CD4-positive, alpha-beta memory T cell (primary cell): ENCODE results near the gene CCDC9. TPM values are rescaled to one million over a fixed set of nuclear protein-coding genes. Genes with fewer than 3 reads are reported as not detected.

ENCODE experiments used
- CTCF ChIA-PET: fragments of 350-600 bp; sonication (Branson Sonifier 250); formaldehyde crosslinking; loops from one replicate; lab custom pipeline; 2021; ENCODE audit warnings: inconsistent platforms; ENCODE audit not compliant: partially characterized antibody; lab: Charles Lee
- POLR2A ChIA-PET: fragments of 350-600 bp; sonication (Branson Sonifier 250); formaldehyde crosslinking; loops from one replicate; lab custom pipeline; 2021; ENCODE audit not compliant: partially characterized antibody; lab: Charles Lee
- DNase-seq, 5 donors: peaks; one replicate each; pipeline versions ENCODE4 v3.0.0 to v3.0.0-alpha.2; 2020 to 2022; ENCODE audit warnings: mixed read lengths in 1 of 5
- H3K27ac ChIP-seq: one replicate; pipeline ENCODE4 v1.7.0; 2013; ENCODE audit warnings: low read depth, low read length
- H3K27me3 ChIP-seq: 2 replicates; pipeline ENCODE4 v1.7.0; 2013; ENCODE audit warnings: mild to moderate bottlenecking, low read length, moderate library complexity; ENCODE audit not compliant: insufficient read depth
- H3K36me3 ChIP-seq: 2 replicates; pipeline ENCODE4 v1.7.0; 2013; ENCODE audit warnings: mild to moderate bottlenecking, low read length, moderate library complexity; ENCODE audit not compliant: insufficient read depth
- H3K4me1 ChIP-seq: 2 replicates; pipeline ENCODE4 v1.7.0; 2013; ENCODE audit warnings: mild to moderate bottlenecking, low read length, moderate library complexity; ENCODE audit not compliant: insufficient read depth
- H3K4me3 ChIP-seq, 2 donors: one replicate each; pipeline ENCODE4 v1.7.0; 2013; ENCODE audit warnings: low read length in 2 of 2, mild to moderate bottlenecking in 1 of 2
- H3K9me3 ChIP-seq, 2 donors: one replicate each; pipeline ENCODE4 v1.7.0; 2013; ENCODE audit warnings: low read length in 2 of 2, control low read depth in 1 of 2; ENCODE audit not compliant: control insufficient read depth in 1 of 2
- H3K27ac Mint-ChIP-seq, 7 donors: one replicate each; pipeline ENCODE4 v1.8.0; 2020 to 2021; ENCODE audit warnings: mixed read lengths in 7 of 7, mild to moderate bottlenecking in 6 of 7, inconsistent platforms in 3 of 7, moderate library complexity in 3 of 7
- H3K27me3 Mint-ChIP-seq, 2 donors: one replicate each; pipeline ENCODE4 v1.8.0; 2020 to 2021; ENCODE audit warnings: mixed read lengths in 2 of 2
- H3K36me3 Mint-ChIP-seq, 2 donors: one replicate each; pipeline ENCODE4 v1.8.0; 2020 to 2021; ENCODE audit warnings: mixed read lengths in 2 of 2, inconsistent platforms in 1 of 2, mild to moderate bottlenecking in 1 of 2
- H3K4me1 Mint-ChIP-seq, 4 donors: one replicate each; pipeline ENCODE4 v1.8.0; 2020 to 2021; ENCODE audit warnings: mixed read lengths in 4 of 4, mild to moderate bottlenecking in 1 of 4
- H3K4me3 Mint-ChIP-seq, 8 donors: one replicate each; pipeline ENCODE4 v1.8.0; 2020 to 2021; ENCODE audit warnings: mixed read lengths in 8 of 8, mild to moderate bottlenecking in 7 of 8, moderate library complexity in 6 of 8, inconsistent platforms in 3 of 8
- H3K9me3 Mint-ChIP-seq, 8 donors: one replicate each; pipeline ENCODE4 v1.8.0; 2020 to 2021; ENCODE audit warnings: mixed read lengths in 8 of 8, mild to moderate bottlenecking in 5 of 8, inconsistent platforms in 3 of 8, moderate library complexity in 1 of 8
- intact Hi-C: fragments of 100-400 bp; cut with micrococcal nuclease; formaldehyde crosslinking; loops from one replicate; pipeline ENCODE4 v1.15.1; 2023
- polyA plus RNA-seq, 2 donors: library from polyadenylated mRNA; unstranded; fragments of 300-500 nt; fragmentation: Illumina TruSeq; gene quantifications; one replicate each; pipeline ENCODE4 v1.2.3, GENCODE V29; 2021
- total RNA-seq, 2 experiments: library from RNA; stranded (reverse); gene quantifications; one replicate each; pipeline ENCODE4 v1.2.3, GENCODE V29; 2021

The CCDC9 gene
- total and polyA plus RNA-seq, 4 experiments from 2014 or later: 4.6 to 40.4 (median 25.7) TPM

GRCh38 chr19:47240556-47240955 is 15.8 kb upstream of the CCDC9 start:
- ChIA-PET POLR2A (interaction anchor here (0.9 to 6.9 kb wide), 10 partner anchors 8 to 129 kb away, joined by 3 to 101 read pairs (median 6); partner anchors contain the start of genes CCDC9, INAFM1 and ZC3H4), CTCF (interaction anchor here (0.6 to 1.1 kb wide), 2 partner anchors 30 to 33 kb away, joined by 4 to 5 read pairs; no protein-coding TSS in a partner anchor)
- peak overlapping the region in 7 of 8 donors; percentile 46 to 66 (median 54) for H3K4me3 Mint-ChIP-seq
- H3K4me1 ChIP-seq: peaks cover 51% of the 10 kb centered on the region
- H3K27ac ChIP-seq: peak overlapping the region; percentile 45
- H3K4me1 Mint-ChIP-seq: peaks cover 7 to 29% (median 20%) of the 10 kb centered on the region in 4 donors
- no peaks in the 10 kb centered on the region for H3K9me3 ChIP-seq
- no peaks in the 10 kb centered on the region for H3K36me3 ChIP-seq
- H3K9me3 Mint-ChIP-seq: no peaks in the 10 kb centered on the region
- DNase-seq: no peak
- H3K4me3 ChIP-seq: peak overlapping the region in 1 of 2 donors; percentile 35
- intact Hi-C loops: loop anchor here (5.0 kb wide), 2 partner anchors 203 to 378 kb away; partner anchors contain the start of gene ARHGAP35
- no peaks in the 10 kb centered on the region for H3K36me3 Mint-ChIP-seq
- H3K27me3 ChIP-seq: no peaks in the 10 kb centered on the region
- H3K27ac Mint-ChIP-seq: peak overlapping the region in 5 of 7 donors; percentile 41 to 68 (median 64)
- H3K27me3 Mint-ChIP-seq: no peaks in the 10 kb centered on the region

DNA sequence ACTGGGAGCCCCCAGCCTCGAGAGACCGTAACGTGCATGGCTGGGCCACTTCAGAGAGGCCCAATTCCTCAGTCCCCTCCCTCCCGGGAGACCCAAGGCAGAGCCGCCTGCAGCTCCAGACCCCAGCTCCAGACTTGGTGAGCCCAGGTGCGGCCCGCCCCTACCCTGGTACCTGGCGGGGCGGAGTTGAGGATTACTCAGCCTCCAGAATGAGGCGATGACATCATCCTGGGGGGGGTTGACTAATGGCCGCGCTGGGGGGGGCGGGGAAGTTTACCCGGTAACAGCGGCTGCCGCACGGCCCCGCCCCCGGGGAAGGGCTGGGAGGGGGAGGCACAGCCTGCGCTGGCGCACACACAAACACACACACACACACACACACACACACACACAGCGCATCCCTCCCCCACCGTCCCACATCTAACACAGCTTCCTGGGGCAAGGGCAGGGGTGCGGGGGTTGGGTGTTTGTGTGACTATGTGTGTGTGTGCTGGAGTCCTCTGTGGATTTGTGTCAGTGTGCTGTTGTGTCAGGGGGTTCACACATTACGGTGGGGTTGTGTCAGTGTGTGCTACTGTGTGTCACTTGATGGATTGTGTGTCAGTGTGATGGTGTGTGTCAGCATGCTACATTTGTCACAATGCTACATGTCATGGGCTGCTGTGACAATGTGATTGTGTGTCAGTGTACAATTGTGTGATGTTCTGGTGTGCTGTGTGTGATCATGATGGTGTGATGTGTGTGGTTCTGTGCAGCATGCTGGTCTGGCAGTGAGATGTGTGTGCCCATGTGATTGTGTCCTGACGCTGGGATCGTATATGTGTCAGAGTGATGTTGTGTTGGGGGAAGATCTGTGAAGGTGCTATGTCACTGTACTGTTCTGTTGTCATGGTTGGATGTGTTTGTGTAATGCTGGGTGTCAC is 15.1 kb upstream of the CCDC9 start:
- no peaks in the 10 kb centered on the region for H3K9me3 ChIP-seq
- ChIA-PET CTCF (interaction anchor here (0.6 to 1.1 kb wide), 2 partner anchors 31 to 34 kb away, joined by 4 to 5 read pairs; no protein-coding TSS in a partner anchor), POLR2A (interaction anchor here (0.9 to 6.9 kb wide), 7 partner anchors 9 to 130 kb away, joined by 3 to 101 read pairs (median 5); partner anchors contain the start of gene CCDC9)
- no peaks in the 10 kb centered on the region for H3K27me3 ChIP-seq
- peaks cover 51% of the 10 kb centered on the region for H3K4me1 ChIP-seq
- Mint-ChIP-seq H3K9me3 (no peaks in the 10 kb centered on the region), H3K27ac (peak overlapping the region in 3 of 7 donors; percentile 41 to 64 (median 53)), H3K36me3 (no peaks in the 10 kb centered on the region), H3K4me1 (peaks cover 7 to 29% (median 20%) of the 10 kb centered on the region in 4 donors), H3K4me3 (peak overlapping the region in 5 of 8 donors; percentile 46 to 63 (median 55)), H3K27me3 (no peaks in the 10 kb centered on the region)
- intact Hi-C loops: loop anchor here (5.0 kb wide), 2 partner anchors 204 to 379 kb away; partner anchors contain the start of gene ARHGAP35
- peak overlapping the region; percentile 45 for H3K27ac ChIP-seq
- H3K4me3 ChIP-seq: peak overlapping the region in 1 of 2 donors; percentile 35
- peak; percentile 81 to 96 (median 84) for DNase-seq
- H3K36me3 ChIP-seq: no peaks in the 10 kb centered on the region

DNA sequence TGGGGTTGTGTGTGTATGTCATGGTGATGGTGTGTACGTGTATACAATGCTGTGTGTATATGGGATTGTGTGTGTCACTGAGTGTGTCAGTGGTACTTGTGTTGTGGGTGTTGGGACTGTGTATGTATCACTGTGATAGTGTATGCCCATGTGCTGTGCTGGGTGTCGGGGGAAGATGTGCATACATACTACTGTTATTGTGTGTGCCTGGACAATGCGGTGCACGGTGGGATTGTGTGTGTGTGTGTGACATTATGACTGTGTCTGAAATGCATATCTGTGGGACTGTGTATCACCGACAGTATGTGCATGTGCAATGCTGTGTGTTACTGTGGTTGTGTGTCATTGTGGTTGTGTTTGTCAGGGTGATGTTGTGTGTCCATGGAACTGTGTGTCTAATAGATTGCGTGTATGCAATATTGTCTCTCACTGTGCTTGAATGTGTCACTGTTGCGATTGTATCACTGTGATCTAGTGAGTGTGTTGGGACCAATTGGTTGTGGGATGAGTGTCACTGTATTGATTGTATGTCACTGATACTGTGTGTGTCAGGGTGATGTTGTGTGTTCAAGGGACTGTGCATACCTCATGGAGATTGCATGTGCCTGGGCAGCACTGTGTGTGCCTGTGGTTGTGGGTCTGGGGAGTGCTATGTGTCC is 14.3 kb upstream of the CCDC9 start:
- Histone ChIP-seq H3K9me3 (no peaks in the 10 kb centered on the region), H3K27ac (no peak overlapping the region), H3K36me3 (no peaks in the 10 kb centered on the region), H3K4me3 (no peak overlapping the region), H3K4me1 (peaks cover 51% of the 10 kb centered on the region), H3K27me3 (no peaks in the 10 kb centered on the region)
- peaks cover 7 to 29% (median 20%) of the 10 kb centered on the region in 4 donors for H3K4me1 Mint-ChIP-seq
- POLR2A ChIA-PET: interaction anchor here (1.0 to 6.9 kb wide), 7 partner anchors 10 to 129 kb away, joined by 3 to 156 read pairs (median 24); partner anchors contain the start of genes BBC3, CCDC9 and ZC3H4
- intact Hi-C loops: loop anchor here (5.0 kb wide), 2 partner anchors 205 to 380 kb away; partner anchors contain the start of gene ARHGAP35
- no peaks in the 10 kb centered on the region for H3K27me3 Mint-ChIP-seq
- no peaks in the 10 kb centered on the region for H3K9me3 Mint-ChIP-seq
- no peak overlapping the region for H3K4me3 Mint-ChIP-seq
- no peaks in the 10 kb centered on the region for H3K36me3 Mint-ChIP-seq
- CTCF ChIA-PET: interaction anchor here (3.6 to 16.1 kb wide), 3 partner anchors 17 to 88 kb away, joined by 62 to 609 read pairs (median 499); no protein-coding TSS in a partner anchor
- no peak overlapping the region for H3K27ac Mint-ChIP-seq
- DNase-seq: peak in 1 of 5 donors; percentile 33

DNA sequence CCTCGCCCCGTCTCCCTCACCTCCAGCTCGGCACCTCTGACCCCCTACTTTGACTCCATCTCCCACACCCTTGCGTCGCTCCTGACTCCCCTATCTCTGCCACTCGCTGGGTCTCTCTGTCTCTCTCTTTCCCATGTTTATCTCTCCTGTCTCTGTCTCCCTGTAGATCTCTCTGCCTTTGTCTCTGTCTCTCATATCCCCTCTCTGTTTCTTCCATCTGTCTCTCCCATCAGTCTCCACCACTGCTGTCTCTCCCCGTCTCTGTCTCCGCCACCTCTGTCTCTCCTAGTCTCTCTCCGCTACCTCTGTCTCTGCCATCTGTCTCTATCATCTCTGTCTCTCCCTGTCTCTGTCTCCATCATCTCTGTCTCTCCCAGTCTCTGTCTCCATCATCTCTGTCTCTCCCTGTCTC is 13.0 kb upstream of the CCDC9 start:
- H3K4me1 ChIP-seq: peaks cover 51% of the 10 kb centered on the region
- intact Hi-C loops: loop anchor here (5.0 kb wide), 2 partner anchors 206 to 381 kb away; partner anchors contain the start of gene ARHGAP35
- CTCF ChIA-PET: interaction anchor here (0.7 to 16.1 kb wide), 12 partner anchors 12 to 246 kb away, joined by 3 to 609 read pairs (median 28); partner anchors contain the start of genes CCDC9 and SAE1
- no peaks in the 10 kb centered on the region for H3K36me3 ChIP-seq
- Mint-ChIP-seq H3K9me3 (no peaks in the 10 kb centered on the region), H3K4me3 (peak overlapping the region; percentile 63 to 88 (median 82)), H3K36me3 (no peaks in the 10 kb centered on the region), H3K4me1 (peaks cover 13 to 37% (median 23%) of the 10 kb centered on the region in 4 donors), H3K27me3 (no peaks in the 10 kb centered on the region), H3K27ac (peak overlapping the region in 6 of 7 donors; percentile 86 to 99 (median 96))
- POLR2A ChIA-PET: interaction anchor here (0.9 to 6.6 kb wide), 14 partner anchors 11 to 130 kb away, joined by 3 to 156 read pairs (median 24); partner anchors contain the start of genes BBC3, CCDC9, SAE1 and ZC3H4
- peak in 2 of 5 donors; percentile 21 to 31 for DNase-seq
- H3K27me3 ChIP-seq: no peaks in the 10 kb centered on the region
- no peaks in the 10 kb centered on the region for H3K9me3 ChIP-seq
- peak overlapping the region; percentile 40 for H3K27ac ChIP-seq
- peak overlapping the region; percentile 21 to 37 for H3K4me3 ChIP-seq

GRCh38 chr19:47243776-47244547 is 12.4 kb upstream of the CCDC9 start:
- peak overlapping the region; percentile 40 for H3K27ac ChIP-seq
- H3K36me3 ChIP-seq: no peaks in the 10 kb centered on the region
- intact Hi-C loops: loop anchor here (1.0 to 5.0 kb wide), 6 partner anchors 13 to 382 kb away; partner anchors contain the start of genes ARHGAP35, BBC3 and SAE1
- Mint-ChIP-seq H3K27ac (peak overlapping the region in 6 of 7 donors; percentile 86 to 99 (median 96)), H3K27me3 (no peaks in the 10 kb centered on the region), H3K4me3 (peak overlapping the region; percentile 63 to 89 (median 84)), H3K36me3 (no peaks in the 10 kb centered on the region), H3K4me1 (peaks cover 11 to 33% (median 22%) of the 10 kb centered on the region in 4 donors), H3K9me3 (no peaks in the 10 kb centered on the region)
- H3K9me3 ChIP-seq: no peaks in the 10 kb centered on the region
- H3K27me3 ChIP-seq: no peaks in the 10 kb centered on the region
- ChIA-PET CTCF (interaction anchor here (0.6 to 16.1 kb wide), 36 partner anchors 9 to 247 kb away, joined by 3 to 609 read pairs (median 5); partner anchors contain the start of genes CCDC9, DHX34, SAE1 and ZC3H4), POLR2A (interaction anchor here (0.5 to 6.6 kb wide), 23 partner anchors 10 to 475 kb away, joined by 3 to 156 read pairs (median 11); partner anchors contain the start of genes BBC3, CCDC9, INAFM1 and SAE1)
- H3K4me1 ChIP-seq: peaks cover 48% of the 10 kb centered on the region
- DNase-seq: peak; percentile 85 to 91 (median 87)
- H3K4me3 ChIP-seq: peak overlapping the region; percentile 21 to 37
